NCI-H1092 (cell line): ENCODE results near the gene ZNF668.

Experiments
- DNase-seq: peaks from one replicate; lab custom pipeline; 2025; lab: John Stamatoyannopoulos, UW

ZNF668 gene

DNA sequence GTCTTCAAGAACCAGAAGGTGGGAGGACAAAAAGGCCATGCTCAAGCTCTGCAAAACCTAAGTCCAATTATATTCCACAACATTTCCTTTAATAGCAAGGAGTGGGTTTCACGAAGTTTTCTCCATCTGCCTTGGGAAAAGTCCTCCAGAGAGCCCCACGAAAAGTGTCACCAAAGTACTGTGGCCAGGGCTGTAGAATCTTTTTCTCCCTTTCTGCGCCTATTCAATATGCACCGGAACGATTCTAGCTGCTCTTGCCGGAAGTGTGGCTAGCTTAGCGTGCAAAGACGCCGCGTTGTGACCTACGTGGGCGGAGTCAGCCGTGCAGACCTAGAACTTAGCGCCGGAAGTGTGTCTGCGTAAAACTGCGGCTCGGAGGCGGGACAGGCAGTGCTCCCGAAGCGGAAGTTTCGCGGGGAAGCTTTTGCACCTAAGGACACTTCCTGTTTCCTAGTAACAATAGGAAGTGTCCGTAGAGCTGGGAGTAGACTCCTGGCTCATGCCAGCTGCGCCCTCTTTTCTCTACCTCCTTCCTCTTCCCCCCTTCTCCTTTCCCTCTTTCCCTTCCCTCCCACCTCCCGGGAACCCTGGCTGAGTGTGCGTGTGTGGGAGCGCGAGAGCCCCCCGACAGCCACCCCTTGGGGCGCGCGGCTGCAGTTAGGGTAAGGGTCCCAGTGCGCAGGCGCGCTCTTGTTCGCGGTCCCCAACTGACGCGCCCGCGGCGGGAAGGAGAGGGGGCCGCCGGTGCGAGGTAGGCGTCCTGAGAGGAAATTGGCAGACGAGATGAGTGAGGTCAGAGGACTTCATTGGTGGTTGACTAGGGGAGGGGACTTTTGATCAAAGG is at the start of gene ZNF668, which contains the start of gene ZNF646:
Gene ZNF668, minus strand, starts transcription at position 271 of the 844 bp plus-strand sequence. CDS start 9,781 bp downstream, outside the sequence.
Gene ZNF646, plus strand, starts transcription at position 453 of the 844 bp plus-strand sequence. CDS start 1,903 bp downstream, outside the sequence.
- DNase-seq = peak; percentile 99

DNA sequence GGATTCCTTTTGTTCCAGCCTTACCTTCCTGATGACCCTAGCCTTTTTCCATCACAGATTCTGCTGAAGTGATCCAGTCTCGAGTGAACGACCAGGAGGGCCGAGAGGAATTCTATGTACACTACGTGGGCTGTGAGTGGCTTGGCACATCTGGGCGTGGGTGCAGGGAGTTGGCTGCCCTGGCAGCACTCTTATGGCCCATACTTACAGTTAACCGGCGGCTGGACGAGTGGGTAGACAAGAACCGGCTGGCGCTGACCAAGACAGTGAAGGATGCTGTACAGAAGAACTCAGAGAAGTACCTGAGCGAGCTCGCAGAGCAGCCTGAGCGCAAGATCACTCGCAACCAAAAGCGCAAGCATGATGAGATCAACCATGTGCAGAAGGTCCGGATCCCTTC is 46.1 kb upstream of the ZNF668 start:
- DNase-seq = no peak

DNA sequence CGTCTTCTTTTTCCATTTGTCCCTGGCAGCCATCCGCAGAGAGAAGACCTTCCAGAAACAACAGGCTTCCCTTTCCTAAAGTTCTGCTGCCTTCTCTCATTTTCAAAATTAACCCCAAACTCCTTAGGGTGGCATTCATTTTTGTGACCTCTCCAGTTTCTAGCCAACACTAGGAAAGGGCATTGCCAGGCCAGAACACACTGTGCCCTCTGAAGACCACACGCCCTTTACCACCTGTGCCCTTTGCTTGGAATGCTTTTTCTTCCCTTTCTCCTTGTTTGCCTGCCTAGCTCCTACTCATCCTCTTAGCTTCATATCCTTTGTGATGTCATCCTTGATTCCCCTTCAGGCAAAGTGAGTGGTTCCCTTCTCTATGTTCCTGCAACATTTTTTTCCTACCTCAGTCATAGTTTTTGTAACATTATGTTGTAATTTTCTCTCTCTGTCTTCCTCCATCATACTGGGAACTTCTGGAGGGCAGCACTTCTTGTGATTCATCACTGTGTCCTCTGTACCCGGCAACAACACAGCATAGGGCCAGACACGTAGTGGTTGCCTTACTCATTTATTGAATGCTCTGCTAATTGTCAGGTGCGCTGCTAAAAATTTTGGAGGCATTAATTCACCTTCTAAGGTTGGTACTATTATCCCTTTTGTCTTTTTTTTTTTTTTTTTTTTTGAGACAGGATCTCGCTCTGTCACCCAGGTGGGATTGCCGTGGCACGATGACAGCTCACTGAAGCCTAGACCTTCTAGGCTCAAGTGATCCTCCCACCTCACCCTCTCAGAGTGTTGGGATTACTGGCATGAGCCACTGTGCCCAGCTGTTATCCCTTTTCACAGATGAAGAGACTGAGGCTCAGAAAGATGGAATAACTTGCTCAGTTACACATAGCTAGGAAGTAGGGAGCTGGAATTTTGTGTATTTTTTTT is 44.4 kb upstream of the ZNF668 start:
- DNase-seq = no peak

DNA sequence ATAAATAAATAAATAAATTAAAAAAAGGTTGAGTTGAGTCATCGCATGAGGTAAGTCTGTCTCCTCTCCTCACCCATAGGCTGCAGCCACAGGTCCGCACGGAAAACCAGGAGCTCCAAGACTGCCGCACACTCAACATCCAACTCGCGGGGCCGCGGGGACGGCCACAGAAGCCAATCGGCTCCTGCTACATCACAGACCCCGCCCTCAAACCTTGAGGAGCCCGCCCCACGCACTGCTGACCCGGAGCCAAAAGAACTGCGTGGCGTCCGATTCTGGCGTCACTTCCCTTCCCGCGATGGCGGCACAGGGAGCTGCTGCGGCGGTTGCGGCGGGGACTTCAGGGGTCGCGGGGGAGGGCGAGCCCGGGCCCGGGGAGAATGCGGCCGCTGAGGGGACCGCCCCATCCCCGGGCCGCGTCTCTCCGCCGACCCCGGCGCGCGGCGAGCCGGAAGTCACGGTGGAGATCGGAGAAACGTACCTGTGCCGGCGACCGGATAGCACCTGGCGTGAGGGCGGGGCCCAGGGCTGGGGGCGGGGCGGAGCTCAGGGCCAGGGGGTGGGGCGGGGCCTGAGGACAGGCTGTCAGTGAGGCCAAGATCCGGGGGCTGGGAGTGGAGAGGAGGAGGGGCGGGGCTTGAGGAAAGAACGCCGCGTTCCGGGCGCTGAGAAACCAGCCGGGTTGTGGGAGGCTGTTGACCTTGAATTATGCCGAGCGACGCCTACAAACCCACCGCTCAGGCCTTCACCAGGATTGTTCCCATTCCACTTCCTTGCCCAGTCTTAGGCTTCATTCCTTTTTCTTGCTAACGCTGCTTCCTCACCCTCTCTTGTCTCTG is 43.6 kb upstream of the ZNF668 start, which contains the start of gene KAT8:
Gene KAT8, plus strand, starts transcription at position 281 of the 839 bp plus-strand sequence. Its CDS starts 18 bp downstream, at position 299.
- peak; percentile 99 for DNase-seq

DNA sequence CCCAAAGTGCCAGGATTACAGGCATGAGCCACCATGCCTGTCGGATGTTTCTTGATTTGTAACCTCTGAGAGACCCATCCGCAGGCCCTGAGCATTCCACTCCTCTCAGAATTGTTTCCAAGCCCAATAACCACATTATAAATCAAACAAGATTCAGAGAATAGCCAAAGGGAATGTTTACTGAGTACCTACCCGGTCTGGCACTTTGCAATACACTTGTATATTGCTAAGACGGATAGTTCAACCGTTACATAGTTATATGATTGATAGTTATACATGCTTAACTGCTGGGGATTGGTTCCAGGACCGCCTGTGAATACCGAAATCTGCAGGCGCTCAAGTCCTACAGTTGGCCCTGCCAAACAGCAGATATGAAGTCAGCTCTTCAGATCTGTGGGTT is 40.4 kb upstream of the ZNF668 start:
- no peak for DNase-seq

DNA sequence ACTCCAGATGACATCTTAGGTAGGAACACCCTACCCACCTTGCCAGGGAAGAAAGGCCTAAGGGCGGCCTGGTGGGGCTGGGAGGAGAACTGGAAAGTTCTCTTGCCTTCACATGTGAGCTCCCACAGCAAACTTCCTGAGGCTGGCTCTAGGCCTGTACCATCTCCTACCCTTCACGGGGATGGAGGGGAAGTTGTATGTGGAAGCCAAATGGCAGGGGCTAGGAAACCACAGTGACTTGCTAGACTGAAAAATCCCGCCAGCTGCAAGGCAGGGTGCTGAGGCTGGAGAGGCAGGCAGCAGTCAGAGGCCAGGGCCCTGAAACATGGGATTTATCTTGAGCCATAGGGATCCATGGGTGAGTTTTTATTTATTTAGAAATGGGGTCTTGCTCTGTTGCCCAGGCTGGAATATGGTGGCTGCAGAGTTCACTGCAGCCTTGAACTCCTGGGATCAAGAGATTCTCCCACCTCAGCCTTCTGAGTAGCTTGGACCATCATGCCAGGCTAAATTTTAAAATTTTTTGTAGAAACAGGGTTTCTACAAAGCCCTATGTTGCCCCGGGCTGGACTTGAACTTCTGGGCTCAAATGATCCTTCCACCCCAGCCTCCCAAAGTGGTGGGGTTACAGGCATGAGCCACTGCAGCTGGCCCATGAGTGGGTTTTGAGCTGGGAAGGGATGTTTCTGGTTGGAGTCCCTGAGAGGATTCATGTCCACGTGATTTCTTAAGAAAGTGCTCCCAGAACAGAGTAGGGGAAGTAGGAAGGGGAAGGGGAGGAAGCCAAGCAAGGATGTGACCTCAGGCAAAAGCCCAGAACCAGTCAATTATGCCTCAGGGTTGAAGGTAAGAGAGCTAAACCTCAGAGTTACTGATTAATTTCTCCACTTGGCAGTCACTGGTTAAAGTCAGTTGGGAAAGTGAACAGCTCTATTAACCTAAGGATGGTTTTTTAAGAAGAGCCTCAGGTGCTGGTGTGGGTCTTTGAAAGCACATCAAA is 39.4 kb upstream of the ZNF668 start:
- no peak for DNase-seq

DNA sequence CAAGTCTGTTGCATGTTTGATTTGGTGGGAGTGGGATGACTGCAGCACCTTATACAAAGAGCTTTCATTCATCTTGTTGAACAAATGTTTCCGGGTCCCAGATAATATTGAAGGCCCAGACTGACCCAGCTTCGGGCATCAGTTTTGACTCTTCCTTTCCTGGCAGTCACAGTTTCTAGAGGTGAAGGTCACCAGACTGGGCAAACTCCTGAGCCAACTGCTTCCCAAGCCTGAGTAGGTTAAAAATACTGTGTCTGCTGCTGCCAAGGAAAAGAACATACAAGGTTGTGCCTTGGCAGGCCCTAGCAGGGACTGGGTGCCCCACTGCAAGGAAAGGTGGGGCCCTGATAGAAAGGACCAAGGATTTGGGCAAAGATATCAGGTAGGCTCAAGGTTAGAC is 38.7 kb upstream of the ZNF668 start:
- DNase-seq = no peak

DNA sequence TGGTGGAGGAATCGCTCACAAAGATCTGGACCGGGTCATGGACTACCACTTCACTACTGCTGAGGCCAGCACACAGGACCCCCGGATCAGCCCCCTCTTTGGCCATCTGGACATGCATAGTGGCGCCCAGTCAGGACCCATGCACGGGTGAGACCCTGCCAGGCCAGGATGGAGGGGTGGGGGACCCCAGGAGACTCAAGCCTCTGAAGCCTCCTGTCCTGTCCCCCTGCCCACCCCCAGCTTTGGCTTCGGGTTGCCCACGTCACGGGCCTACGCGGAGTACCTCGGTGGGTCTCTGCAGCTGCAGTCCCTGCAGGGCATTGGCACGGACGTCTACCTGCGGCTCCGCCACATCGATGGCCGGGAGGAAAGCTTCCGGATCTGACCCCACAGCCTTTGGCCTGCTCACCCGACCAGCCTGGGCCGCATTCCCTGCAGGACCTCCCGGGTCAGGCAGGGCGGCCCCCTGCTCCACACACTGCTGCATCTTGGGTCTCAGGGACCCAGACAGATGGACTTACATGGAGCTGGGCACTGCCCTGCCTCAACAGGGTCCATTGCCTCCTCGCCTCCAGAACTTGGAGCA is 37.9 kb upstream of the ZNF668 start:
- no peak for DNase-seq

DNA sequence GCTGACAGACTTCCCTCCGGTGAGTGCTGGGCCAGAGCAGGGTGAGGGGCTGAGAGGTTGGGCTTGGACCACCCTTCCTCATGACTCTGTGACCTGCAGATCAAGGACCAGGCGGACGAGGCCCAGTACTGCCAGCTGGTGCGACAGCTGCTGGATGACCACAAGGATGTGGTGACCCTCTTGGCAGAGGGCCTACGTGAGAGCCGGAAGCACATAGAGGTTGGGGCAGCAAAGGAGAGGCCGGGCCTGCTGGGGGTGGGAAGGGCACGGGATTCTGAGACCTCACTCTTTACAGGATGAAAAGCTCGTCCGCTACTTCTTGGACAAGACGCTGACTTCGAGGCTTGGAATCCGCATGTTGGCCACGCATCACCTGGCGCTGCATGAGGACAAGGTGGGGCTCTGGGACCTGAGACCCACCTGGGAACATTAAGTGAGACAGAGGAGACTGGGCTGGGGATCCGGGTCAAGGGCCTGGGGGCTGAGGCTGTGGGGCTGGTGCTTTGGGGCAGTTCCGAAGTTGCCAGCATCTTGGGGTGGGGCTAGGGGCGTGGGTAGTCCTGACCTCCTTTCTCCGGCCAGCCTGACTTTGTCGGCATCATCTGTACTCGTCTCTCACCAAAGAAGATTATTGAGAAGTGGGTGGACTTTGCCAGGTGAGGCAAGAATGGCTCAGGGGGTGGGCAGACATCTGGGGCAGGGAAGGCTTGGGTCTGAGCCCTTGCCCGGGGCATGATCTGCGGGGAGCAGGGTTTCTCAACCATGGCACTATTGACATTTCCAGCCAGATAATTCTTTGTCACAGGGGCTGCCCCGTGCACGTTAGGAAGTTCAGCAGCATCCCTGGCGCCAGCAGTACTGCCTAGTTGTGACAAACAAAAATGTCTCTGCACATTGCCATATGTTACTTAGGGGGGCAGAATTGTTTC is 36.3 kb upstream of the ZNF668 start:
- DNase-seq = no peak

DNA sequence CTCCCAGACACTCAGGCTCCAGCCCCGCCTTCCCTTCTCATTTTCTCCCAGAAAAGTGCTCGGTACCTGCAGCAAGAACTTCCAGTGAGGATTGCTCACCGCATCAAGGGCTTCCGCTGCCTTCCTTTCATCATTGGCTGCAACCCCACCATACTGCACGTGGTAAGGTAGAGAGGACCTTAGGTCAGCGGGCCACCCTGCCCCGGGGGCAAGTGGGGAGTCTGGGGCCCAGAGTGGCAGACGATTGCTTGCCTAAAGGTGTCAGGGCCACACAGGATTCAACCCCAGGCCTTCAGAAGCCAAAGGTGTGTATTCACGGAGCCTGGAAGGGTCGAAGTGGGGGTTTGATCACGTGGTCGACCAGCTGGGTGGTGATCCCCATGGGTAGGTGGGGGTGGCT is 35.6 kb upstream of the ZNF668 start:
- no peak for DNase-seq

DNA sequence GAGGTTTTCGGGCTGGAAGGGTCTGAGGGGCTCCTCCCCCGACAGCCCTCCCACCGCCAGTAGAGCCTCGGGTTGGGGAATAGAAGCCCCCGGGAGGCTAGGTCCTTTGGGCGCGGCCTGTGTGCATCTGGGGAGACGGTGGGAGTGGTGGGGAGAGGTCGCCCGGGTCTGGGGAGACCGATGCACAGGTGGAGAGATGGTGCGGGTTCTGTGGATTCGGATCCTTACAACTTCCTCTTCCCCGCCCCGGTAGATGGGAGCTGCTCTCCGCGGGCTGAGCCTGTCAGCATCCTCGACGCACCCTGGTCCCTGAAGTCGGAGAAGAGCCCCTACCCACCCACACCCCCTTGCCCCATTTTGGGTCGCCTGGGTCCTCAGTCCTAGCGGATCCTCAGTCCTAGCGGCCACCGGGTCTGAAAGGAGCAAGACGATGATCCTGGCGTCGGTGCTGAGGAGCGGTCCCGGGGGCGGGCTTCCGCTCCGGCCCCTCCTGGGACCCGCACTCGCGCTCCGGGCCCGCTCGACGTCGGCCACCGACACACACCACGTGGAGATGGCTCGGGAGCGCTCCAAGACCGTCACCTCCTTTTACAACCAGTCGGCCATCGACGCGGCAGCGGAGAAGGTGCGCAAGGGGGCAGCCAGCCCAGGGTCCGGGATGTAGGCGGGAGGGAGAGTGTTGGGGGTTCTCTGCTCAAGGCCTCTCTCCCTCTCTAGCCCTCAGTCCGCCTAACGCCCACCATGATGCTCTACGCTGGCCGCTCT is 34.9 kb upstream of the ZNF668 start:
- no peak for DNase-seq

DNA sequence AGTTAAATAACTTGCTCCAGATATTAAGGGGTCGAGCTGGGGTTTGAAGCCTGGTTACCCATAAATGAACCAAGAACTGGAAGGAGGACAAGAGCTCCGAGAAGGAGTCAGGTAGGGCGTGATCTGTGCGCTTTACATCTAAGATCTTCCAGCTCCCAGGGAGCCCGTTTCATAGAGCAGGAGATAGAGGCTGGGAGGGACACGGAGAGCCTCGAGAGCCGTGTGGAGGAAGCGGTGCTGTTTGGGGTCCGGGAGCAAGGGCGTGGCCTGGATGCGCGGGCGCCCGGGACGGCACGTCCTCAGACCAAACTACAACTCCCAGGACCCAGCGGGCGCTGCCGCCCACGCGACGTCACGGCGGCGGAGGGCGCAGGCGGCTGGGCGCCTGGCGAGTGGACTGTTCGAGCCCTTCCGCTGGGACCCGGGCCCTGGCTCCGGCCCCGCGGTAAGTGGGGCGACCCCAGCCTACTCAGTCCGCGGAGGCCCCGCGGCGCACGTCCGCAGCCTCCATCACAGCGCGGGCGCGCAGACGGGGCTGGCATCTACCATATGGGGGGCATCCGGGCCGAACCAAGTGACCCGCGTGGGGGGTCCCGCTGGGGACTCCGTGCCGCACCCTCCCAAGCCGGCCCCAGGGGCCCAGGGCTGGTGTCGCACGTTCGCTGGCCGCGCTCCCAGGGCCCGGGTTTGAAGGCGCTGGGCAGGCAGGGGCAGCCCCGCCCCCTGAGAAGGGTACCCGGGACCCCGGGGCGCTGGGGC is 34.2 kb upstream of the ZNF668 start, which contains the start of gene BCKDK:
Gene BCKDK, plus strand, starts transcription at position 352 of the 759 bp plus-strand sequence. CDS start 838 bp downstream, outside the sequence.
- peak; percentile 12 for DNase-seq

DNA sequence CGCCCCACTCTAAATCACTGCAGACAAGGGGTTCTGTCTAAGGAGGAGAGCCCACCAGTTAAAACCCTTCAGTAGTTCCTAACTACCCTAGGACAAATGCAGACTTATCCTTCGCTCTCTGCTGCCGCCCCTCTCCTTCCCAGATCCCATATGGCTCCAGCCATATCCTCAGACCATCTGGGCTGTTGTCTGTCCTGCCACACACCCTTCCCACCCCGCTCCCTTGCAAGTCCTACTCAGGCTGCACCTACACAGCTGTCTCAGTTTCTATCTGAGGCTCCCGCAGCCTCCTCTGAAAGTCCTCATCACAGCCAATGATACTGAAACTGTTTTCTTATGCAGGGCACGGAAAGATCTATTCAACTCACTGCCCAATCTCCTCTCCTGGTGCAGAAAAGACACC is 33.4 kb upstream of the ZNF668 start:
- DNase-seq = no peak

DNA sequence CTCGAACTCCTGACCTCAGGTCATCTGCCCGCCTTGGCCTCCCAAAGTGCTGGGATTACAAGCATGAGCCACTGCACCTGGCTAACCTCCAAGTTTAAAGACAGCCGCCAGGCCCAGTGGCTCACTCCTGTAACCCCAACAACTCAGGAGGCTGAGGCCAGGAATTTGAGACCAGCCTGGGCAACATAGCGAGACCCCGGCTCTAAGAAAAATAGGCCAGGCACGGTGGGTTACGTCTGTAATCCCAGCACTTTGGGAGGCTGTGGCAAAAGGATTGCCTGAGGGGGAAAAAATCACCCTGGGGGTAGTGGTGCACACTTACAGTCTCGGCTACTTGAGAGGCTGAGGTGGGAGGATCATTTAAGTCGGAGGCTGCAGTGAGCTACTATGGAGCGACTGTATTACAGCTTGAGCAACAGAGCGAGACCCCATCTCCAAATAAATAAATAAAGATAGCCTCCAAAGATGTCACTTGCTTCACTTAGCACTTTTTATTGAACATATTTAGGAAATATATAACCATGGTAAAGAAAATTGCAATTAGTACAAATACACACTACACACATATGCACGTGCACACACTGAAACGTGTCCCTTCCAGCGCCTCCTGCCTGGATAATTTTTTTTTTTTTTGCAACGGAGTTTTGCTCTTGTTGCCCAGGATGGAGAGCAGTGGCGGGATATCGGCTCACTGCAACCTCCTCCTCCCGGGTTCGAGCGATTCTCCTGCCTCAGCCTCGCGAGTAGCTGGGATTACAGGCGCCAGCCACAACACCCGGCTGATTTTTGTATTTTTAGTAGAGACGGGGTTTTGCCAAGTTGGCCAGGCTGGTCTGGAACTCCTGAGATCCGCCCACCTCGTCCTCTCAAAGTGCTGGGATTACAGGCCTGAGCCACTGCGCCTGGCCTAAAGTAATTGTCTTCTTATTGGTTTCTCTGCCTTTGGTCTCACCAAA is 32.7 kb upstream of the ZNF668 start:
- DNase-seq = no peak

DNA sequence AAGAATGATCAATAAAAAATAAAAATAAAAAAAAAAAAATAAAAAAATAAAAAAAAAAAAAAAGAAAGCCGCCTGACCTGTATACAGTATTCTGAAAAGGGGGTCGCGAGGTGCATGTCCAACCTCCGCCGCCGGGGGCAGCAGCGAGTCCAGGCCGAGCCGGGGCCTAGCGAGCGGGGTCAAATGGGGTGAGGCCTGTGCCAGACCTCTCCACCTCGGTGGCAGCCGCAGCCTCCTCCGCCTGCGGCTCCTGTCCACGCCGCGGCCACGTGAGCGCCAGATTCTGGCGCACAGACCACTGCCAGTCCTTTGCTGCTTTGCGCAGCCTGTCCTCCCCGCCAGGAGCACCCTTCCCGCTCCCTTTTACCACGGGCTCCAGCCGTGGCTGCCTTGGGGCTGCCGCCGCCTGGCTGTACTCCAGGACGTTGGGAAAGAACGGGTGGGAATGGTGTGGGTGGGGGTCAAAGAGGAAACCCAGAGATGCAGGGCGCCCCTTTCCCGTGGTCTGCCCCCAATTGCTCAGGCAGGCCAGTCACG is 31.7 kb upstream of the ZNF668 start:
- DNase-seq = peak; percentile 47
